ENCODE measurements around the gene CENPL.
"Not testable (repeated sequence)": the region's sequence is repeated elsewhere in the genome, so short reads cannot be mapped to it uniquely, and the experiment has no call there.

Gene CENPL

GRCh38 chr1:173823781-173824314 lies 835 bp downstream of the CENPL start:
- TF ChIP-seq, protein P1, sequence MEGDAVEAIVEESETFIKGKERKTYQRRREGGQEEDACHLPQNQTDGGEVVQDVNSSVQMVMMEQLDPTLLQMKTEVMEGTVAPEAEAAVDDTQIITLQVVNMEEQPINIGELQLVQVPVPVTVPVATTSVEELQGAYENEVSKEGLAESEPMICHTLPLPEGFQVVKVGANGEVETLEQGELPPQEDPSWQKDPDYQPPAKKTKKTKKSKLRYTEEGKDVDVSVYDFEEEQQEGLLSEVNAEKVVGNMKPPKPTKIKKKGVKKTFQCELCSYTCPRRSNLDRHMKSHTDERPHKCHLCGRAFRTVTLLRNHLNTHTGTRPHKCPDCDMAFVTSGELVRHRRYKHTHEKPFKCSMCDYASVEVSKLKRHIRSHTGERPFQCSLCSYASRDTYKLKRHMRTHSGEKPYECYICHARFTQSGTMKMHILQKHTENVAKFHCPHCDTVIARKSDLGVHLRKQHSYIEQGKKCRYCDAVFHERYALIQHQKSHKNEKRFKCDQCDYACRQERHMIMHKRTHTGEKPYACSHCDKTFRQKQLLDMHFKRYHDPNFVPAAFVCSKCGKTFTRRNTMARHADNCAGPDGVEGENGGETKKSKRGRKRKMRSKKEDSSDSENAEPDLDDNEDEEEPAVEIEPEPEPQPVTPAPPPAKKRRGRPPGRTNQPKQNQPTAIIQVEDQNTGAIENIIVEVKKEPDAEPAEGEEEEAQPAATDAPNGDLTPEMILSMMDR (IDR thresholded peaks at IDR 0.05; ENCODE audit: extremely low read depth, insufficient read depth, missing control alignments): no peak
- in situ Hi-C loops (cut with MboI; ENCODE audit: low pct_unique_long_range_greater_than_20kb, low sequenced_read_pairs, unreplicated experiment): loop anchor here (10.0 to 25.0 kb wide), 3 partner anchors 389 to 1087 kb away; partner anchors contain the start of gene TNFSF4
- no peak for DNase-seq (ENCODE audit: low spot score)

GRCh38 chr1:173821680-173822079 lies 3.0 kb downstream of the CENPL start:
- in situ Hi-C loops (cut with MboI; ENCODE audit: low pct_unique_long_range_greater_than_20kb, low sequenced_read_pairs, unreplicated experiment): loop anchor here (10.0 to 25.0 kb wide), 3 partner anchors 387 to 1084 kb away; partner anchors contain the start of gene TNFSF4
- no peak for DNase-seq (ENCODE audit: low spot score)
- TF ChIP-seq, protein P1 (IDR thresholded peaks at IDR 0.05; ENCODE audit: extremely low read depth, insufficient read depth, missing control alignments): no peak

DNA sequence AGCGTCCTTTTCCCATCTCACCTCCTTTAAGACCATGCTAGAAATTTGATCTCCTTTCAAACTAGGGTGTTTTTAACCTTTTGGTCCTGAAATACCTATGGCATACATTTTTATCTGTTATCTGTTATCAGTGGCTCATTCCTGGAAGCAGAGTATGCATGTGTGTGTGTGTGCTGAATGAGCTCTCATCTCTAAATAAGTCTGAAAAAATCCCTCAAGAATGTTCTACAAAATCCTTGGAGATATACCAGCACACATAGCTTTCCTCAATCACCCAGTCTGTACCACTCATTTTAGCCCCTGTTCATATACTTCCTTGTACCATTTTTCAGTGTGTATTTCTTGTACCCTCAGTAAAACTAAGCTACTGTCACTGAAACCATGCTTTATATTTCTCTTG lies 6.2 kb downstream of the CENPL start:
- in situ Hi-C loops (cut with MboI; ENCODE audit: low pct_unique_long_range_greater_than_20kb, low sequenced_read_pairs, unreplicated experiment): loop anchor here (25.0 kb wide), 2 partner anchors 606 to 1081 kb away; partner anchors contain the start of gene TNFSF4
- TF ChIP-seq, protein P1 (IDR thresholded peaks at IDR 0.05; ENCODE audit: extremely low read depth, insufficient read depth, missing control alignments): no peak

GRCh38 chr1:173813654-173814053 lies 11.0 kb downstream of the CENPL start:
- in situ Hi-C loops (cut with MboI; ENCODE audit: low pct_unique_long_range_greater_than_20kb, low sequenced_read_pairs, unreplicated experiment): loop anchor here (25.0 kb wide), 2 partner anchors 601 to 1076 kb away; partner anchors contain the start of gene TNFSF4
- DNase-seq (ENCODE audit: low spot score): not testable (repeated sequence)

More for the DNA sequence above, 6.2 kb downstream of the CENPL start:
- DNase-seq (ENCODE audit: low spot score): no peak

GRCh38 chr1:173802961-173803360 lies 21.7 kb downstream of the CENPL start:
- TF ChIP-seq, protein P1 (IDR thresholded peaks at IDR 0.05; ENCODE audit: extremely low read depth, insufficient read depth, missing control alignments): no peak
- DNase-seq (ENCODE audit: low spot score): no peak
- in situ Hi-C loops (cut with MboI; ENCODE audit: low pct_unique_long_range_greater_than_20kb, low sequenced_read_pairs, unreplicated experiment): loop anchor here (25.0 kb wide), 2 partner anchors 591 to 1066 kb away; partner anchors contain the start of gene TNFSF4

GRCh38 chr1:173799995-173800394 lies 24.7 kb downstream of the CENPL start:
- DNase-seq (ENCODE audit: low spot score): not testable (repeated sequence)
- in situ Hi-C loops (cut with MboI; ENCODE audit: low pct_unique_long_range_greater_than_20kb, low sequenced_read_pairs, unreplicated experiment): loop anchor here (25.0 kb wide), 2 partner anchors 588 to 1063 kb away; partner anchors contain the start of gene TNFSF4

DNA sequence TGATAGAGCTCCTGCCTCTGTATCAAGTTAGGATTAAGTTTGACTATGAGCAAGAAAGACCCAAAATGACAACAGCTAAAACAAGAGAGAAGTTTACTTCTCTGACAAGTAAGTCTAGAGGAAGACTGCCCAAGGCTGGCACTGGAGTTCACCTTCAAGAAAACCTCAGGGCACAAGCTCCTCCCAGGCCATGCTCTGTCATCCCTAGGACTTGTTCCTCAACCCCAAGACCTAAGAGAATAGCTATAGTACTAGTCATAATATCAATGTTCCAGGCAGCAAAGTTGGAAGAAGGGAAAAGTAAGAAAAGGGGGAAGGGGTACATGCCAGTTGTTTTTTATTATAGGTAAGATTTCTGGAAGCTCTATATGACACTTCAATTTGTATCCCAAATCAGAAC lies 26.6 kb downstream of the CENPL start:
- no peak for DNase-seq (ENCODE audit: low spot score)
- TF ChIP-seq, protein P1 (IDR thresholded peaks at IDR 0.05; ENCODE audit: extremely low read depth, insufficient read depth, missing control alignments): no peak
- in situ Hi-C loops (cut with MboI; ENCODE audit: low pct_unique_long_range_greater_than_20kb, low sequenced_read_pairs, unreplicated experiment): no loop called here

Data from GM13977 (cell line).